HG03064 (cell line): ENCODE measurements around the gene TCF4.

Experiments used
- ATAC-seq: cut with Tn5 transposase; IDR thresholded peaks from one replicate; pipeline ENCODE4 v1.9.1; 2021; ENCODE audit warnings: low read depth; ENCODE audit not compliant: unreplicated experiment

TCF4 gene

GRCh38 chr18:55509631-55510324, 78.2 kb downstream of the TCF4 start:
- ATAC-seq = peak; percentile 86

DNA sequence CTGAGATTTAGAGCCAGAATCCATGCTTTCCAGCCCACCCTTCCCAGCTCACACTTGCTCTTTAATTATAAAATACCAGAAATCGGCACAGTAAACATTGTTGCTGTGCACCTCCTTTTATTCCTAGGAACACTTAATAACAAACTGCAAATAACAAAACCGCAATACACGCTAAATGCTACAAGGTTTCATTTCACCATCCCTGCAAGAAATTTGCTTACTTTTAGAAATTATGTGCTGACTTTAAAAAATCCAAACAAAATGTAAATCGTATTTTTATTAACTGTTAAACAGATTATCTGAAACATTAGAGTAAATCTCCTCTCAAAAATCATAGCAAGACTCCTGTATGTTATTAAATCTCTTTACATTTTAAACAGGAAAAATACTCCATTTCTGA, 79.3 kb downstream of the TCF4 start:
- no peak for ATAC-seq

DNA sequence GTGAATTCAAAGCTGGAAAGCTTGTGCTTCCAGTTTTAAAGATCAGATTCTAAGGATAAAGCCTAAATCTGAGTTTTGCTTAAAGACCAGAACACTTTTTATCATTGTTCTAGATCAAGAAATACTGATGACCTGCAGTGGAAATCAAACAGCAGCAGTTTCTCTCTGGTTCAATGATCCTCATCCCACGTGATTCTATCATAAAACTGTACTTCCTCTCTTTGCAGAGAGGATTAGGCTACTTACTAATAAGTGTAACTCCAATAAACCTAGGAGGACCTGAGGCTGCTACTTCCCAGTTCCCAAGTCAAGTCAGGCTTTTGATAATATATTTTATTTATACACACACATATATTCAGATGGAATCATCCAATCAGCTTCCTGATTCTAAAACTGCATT, 81.9 kb downstream of the TCF4 start:
- ATAC-seq = no peak

DNA sequence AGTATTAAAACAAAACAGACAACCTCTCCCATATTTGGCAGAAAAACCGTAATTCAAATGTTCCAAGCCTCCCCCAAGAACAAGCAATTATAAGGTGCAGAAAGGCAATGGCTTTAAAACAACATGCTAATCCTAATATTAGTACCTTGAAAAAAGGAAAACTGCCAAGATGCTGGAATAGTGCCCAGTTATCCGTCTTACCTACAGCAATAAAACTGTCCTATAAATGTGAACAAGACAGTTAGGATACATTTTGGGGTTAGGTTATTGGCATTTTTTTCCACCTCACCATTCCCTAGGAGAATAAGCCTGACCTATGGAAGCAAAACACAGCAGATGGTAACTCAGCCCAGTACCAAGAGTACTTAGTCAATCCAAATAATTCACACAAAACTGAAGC, 83.2 kb downstream of the TCF4 start:
- no peak for ATAC-seq

GRCh38 chr18:55503167-55503820, 84.7 kb downstream of the TCF4 start:
- no peak for ATAC-seq

- ATAC-seq = no peak
These were observed 85.8 kb downstream of the TCF4 start for GRCh38 chr18:55501982-55502710.

- ATAC-seq = no peak
These were observed 86.4 kb downstream of the TCF4 start for GRCh38 chr18:55501579-55501978.

GRCh38 chr18:55500316-55501086, 87.5 kb downstream of the TCF4 start:
- ATAC-seq = no peak

DNA sequence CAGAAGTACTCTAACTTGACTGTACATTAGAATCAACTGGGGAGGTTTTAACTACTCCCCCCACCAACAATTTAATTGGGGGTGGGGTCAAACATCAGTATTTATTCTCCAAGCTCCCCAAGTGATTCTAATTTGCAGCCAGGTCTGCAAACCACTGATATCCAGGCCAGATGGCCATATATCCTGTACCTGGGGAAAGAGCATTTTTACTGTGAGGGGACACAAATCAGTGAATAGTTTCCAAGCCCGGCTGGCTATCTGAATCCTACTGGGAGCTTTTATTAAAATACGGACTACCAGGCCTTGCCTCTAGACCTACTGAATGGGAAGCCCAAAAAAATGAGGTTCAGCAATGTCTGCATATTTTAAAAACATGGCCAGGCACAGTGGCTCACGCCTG, 88.5 kb downstream of the TCF4 start:
- ATAC-seq = no peak

GRCh38 chr18:55497825-55498403, 90.1 kb downstream of the TCF4 start:
- ATAC-seq = no peak

DNA sequence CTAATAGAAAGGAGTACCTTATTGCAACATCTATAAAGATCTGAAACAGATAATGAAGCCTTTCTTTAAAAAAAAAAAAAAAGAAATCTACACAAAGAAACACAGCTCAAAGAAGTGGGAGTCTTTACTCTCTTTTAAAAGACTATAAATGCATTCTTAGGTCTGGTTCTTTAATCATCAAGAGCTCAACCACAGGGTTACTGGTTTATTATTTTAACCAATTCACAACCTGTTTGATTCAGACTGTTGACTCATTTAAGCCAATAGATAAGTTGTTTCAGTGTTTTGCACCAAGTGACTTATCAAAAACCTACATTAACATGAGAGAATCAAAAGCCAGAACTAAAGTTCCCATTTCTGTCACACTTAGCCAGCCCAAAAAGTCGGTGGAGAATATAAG, 93.1 kb downstream of the TCF4 start:
- no peak for ATAC-seq

- ATAC-seq = no peak
These were observed 93.6 kb downstream of the TCF4 start for GRCh38 chr18:55494441-55494840.

DNA sequence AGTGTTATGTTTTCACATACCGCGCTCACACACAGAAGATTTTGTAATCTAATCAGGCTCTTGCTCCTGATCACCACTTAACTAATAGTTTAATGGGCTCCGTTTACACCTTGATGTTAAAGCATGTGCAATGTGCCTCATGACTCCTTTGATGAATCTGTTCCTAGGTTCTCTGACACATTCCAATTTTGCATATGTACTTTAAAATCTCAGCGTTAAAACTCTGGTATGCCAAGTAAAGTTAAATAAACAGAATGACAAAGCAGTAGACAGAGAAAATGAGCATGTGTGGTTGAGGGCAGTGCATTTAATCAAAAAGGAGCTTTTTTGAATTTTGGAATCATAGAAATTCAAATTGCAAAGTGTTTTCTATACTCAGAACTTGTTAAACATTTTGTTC, 96.4 kb downstream of the TCF4 start:
- no peak for ATAC-seq

DNA sequence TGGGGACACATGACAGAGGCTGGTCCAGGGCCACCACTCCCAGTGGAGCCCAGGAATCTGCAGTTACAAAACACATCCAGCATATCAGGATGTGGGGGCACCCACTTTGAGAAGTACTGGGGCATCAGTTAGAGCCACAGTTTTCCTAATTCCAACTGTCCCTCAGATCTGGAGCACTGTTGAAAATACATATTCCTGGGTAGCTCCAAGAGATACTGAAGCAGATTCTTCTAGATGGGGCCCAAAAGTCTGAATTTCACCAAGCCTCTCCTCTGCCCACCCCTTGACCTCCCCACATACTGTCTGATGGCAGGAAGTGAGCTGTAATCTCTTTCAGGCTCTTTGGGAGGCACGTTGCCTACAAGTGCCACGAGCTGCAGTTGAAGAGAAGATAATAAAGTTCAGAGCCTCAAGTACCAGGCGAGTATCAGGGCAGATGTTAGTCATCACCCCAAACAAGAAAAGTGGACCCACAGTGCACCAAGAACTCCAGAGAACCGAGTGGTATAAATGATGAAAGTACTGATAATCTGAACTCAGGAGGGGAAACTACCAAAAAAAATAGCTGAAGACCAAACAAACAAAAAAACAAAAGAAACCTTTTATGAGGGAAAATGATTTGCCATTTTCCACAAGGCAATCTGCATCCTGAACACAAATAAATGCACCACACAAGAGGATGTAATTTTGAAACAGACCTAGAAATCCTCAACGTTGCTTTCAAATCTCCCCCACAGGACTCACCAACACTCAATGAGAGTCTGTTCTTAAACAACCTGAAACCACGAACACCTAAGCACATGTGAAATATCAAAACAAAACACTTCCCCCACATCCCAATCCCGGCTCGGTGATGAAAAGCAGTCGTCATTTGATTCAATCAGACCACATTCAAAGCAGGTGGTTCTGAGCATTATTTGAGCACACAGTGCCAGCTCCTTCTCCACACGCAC, 98.7 kb downstream of the TCF4 start:
- ATAC-seq = no peak

- ATAC-seq = no peak
These were observed 99.5 kb downstream of the TCF4 start for GRCh38 chr18:55488473-55488872.

- ATAC-seq = no peak
These were observed 100.0 kb downstream of the TCF4 start for GRCh38 chr18:55487997-55488396.

GRCh38 chr18:55486936-55487335, 101.1 kb downstream of the TCF4 start:
- ATAC-seq = no peak

- ATAC-seq = no peak
These were observed 102.3 kb downstream of the TCF4 start for GRCh38 chr18:55485666-55486065.

GRCh38 chr18:55484773-55485172, 103.2 kb downstream of the TCF4 start:
- no peak for ATAC-seq
